H1 (cell line): Measurements from ENCODE around the gene CRYBA4. TPM values are rescaled to one million over a fixed set of nuclear protein-coding genes. Genes with fewer than 3 reads are reported as not detected.

Source experiments
- CTCF ChIA-PET: fragments of 300-600 bp; sonication (Branson Sonifier 250); formaldehyde crosslinking; loops from one replicate; lab custom pipeline; 2021; ENCODE audit not compliant: partially characterized antibody; lab: Charles Lee
- POLR2A ChIA-PET: fragments of 300-600 bp; sonication (Branson Sonifier 250); formaldehyde crosslinking; loops from one replicate; lab custom pipeline; 2021; ENCODE audit warnings: inconsistent platforms; ENCODE audit not compliant: partially characterized antibody; lab: Charles Lee
- DNase-seq, 2 experiments: peaks; one replicate each; pipeline versions ENCODE4 v3.0.0 to v3.0.0-alpha.2; 2010 to 2022; ENCODE audit warnings: low spot score in 2 of 2, low read depth in 1 of 2, mixed read lengths in 1 of 2
- FAIRE-seq: peaks from 2 replicates; lab custom pipeline; 2011; peaks lifted over from hg19 to GRCh38; lab: Jason Lieb, UNC
- H2AFZ ChIP-seq: 2 replicates; pipeline ENCODE4 v1.8.1; 2012; ENCODE audit warnings: low read length, inconsistent platforms
- H2AK5ac ChIP-seq: 2 replicates; pipeline ENCODE4 v1.6.1; 2013; ENCODE audit warnings: low read depth, low read length
- H2BK120ac ChIP-seq: replicated peaks from 2 replicates; pipeline ENCODE3; 2013; ENCODE audit warnings: low read depth, low read length, inconsistent platforms
- H2BK12ac ChIP-seq: 2 replicates; pipeline ENCODE4 v1.6.1; 2013; ENCODE audit warnings: low read depth, low read length
- H2BK15ac ChIP-seq: 2 replicates; pipeline ENCODE4 v1.6.1; 2013; ENCODE audit warnings: low read length
- H2BK20ac ChIP-seq: 2 replicates; pipeline ENCODE4 v1.6.1; 2013; ENCODE audit warnings: low read length
- H2BK5ac ChIP-seq: 2 replicates; pipeline ENCODE4 v1.6.1; 2013; ENCODE audit warnings: low read depth, low read length
- H3K14ac ChIP-seq: 2 replicates; pipeline ENCODE4 v1.6.1; 2013; ENCODE audit warnings: inconsistent platforms; ENCODE audit not compliant: insufficient read length
- H3K18ac ChIP-seq: 2 replicates; pipeline ENCODE4 v1.6.1; 2013; ENCODE audit warnings: low read length; ENCODE audit errors: extremely low read depth
- H3K23ac ChIP-seq: 2 replicates; pipeline ENCODE4 v1.6.1; 2013; ENCODE audit warnings: inconsistent platforms; ENCODE audit not compliant: insufficient read length
- H3K23me2 ChIP-seq: 2 replicates; pipeline ENCODE4 v1.6.1; 2013; ENCODE audit warnings: low read depth, low read length
- H3K27ac ChIP-seq: 2 replicates; pipeline ENCODE4 v1.6.1; 2011; ENCODE audit warnings: low read depth, low read length, inconsistent platforms
- H3K27me3 ChIP-seq, 4 experiments: replicated peaks in 1 of 4; 1 replicate in 1 of 4; 2 replicates in 3 of 4; pipeline versions ENCODE4 v1.6.1 to v1.8.1; 2011 to 2013; ENCODE audit warnings: low read length in 3 of 4, mild to moderate bottlenecking in 3 of 4, inconsistent platforms in 2 of 4, mixed read lengths in 2 of 4, moderate library complexity in 1 of 4; ENCODE audit not compliant: control insufficient read depth in 3 of 4, insufficient read depth in 3 of 4; ENCODE audit errors: extremely low read depth in 1 of 4
- H3K36me3 ChIP-seq, 4 experiments: 2 replicates each; pipeline versions ENCODE4 v1.6.1 to v1.8.1; 2011 to 2013; ENCODE audit warnings: mild to moderate bottlenecking in 4 of 4, low read length in 3 of 4, moderate library complexity in 2 of 4, control low read depth in 1 of 4, inconsistent platforms in 1 of 4; ENCODE audit not compliant: insufficient read depth in 4 of 4, control insufficient read depth in 2 of 4
- H3K4ac ChIP-seq: replicated peaks from 2 replicates; pipeline ENCODE3; 2013; ENCODE audit warnings: low read length, low read depth, mixed read lengths, inconsistent platforms; ENCODE audit not compliant: insufficient read length
- H3K4me1 ChIP-seq, 4 experiments: replicated peaks in 1 of 4; 1 replicate in 1 of 4; 2 replicates in 3 of 4; pipeline versions ENCODE4 v1.6.1 to v1.8.1; 2011 to 2013; ENCODE audit warnings: low read length in 3 of 4, inconsistent platforms in 2 of 4, mixed read lengths in 1 of 4; ENCODE audit not compliant: insufficient read depth in 4 of 4, control insufficient read depth in 3 of 4
- H3K4me2 ChIP-seq, 2 experiments: 2 replicates each; pipeline versions ENCODE4 v1.6.1 to v1.8.1; 2011 to 2013; ENCODE audit warnings: low read depth in 2 of 2, low read length in 2 of 2, control low read depth in 1 of 2, inconsistent platforms in 1 of 2, mild to moderate bottlenecking in 1 of 2; ENCODE audit not compliant: insufficient read depth in 1 of 2
- H3K4me3 ChIP-seq, 4 experiments: fragments of 200-600, 300-600 bp in 1 of 4; sonication (generic), shearing (Covaris generic), sonication (Bioruptor Twin) in 1 of 4; 2 replicates each; pipeline versions ENCODE4 v1.5.1 to v1.8.1; 2011 to 2016; ENCODE audit warnings: low read length in 4 of 4, low read depth in 3 of 4, control low read depth in 2 of 4, inconsistent platforms in 2 of 4, mild to moderate bottlenecking in 2 of 4, mixed read lengths in 1 of 4, moderate library complexity in 1 of 4; ENCODE audit not compliant: insufficient read depth in 2 of 4; ENCODE audit errors: extremely low read depth in 1 of 4
- H3K56ac ChIP-seq: replicated peaks from 2 replicates; pipeline ENCODE3; 2013; ENCODE audit warnings: low read depth, mild to moderate bottlenecking, mixed read lengths, low read length, inconsistent platforms; ENCODE audit not compliant: insufficient read length
- H3K79me1 ChIP-seq: 2 replicates; pipeline ENCODE4 v1.6.1; 2013; ENCODE audit warnings: low read depth, low read length, control low read depth
- H3K79me2 ChIP-seq, 2 experiments: 2 replicates each; pipeline versions ENCODE4 v1.6.1 to v1.8.1; 2012 to 2013; ENCODE audit warnings: low read length in 2 of 2, mild to moderate bottlenecking in 2 of 2, inconsistent platforms in 1 of 2; ENCODE audit not compliant: insufficient read depth in 2 of 2, control insufficient read depth in 1 of 2
- H3K9ac ChIP-seq, 4 experiments: replicated peaks in 1 of 4; 1 replicate in 1 of 4; 2 replicates in 3 of 4; pipeline versions ENCODE4 v1.6.1 to v1.8.1; 2011 to 2013; ENCODE audit warnings: low read depth in 3 of 4, low read length in 3 of 4, control low read depth in 2 of 4, mild to moderate bottlenecking in 2 of 4, moderate library complexity in 2 of 4, inconsistent platforms in 1 of 4; ENCODE audit errors: extremely low read depth in 1 of 4
- H3K9me3 ChIP-seq, 2 experiments: 2 replicates each; pipeline versions ENCODE4 v1.6.1 to v1.8.1; 2012 to 2013; ENCODE audit warnings: mild to moderate bottlenecking in 2 of 2, moderate library complexity in 2 of 2, control low read depth in 1 of 2, inconsistent platforms in 1 of 2, low read depth in 1 of 2, low read length in 1 of 2, mixed read lengths in 1 of 2; ENCODE audit not compliant: insufficient read depth in 2 of 2
- H4K20me1 ChIP-seq, 2 experiments: replicated peaks in 1 of 2; 2 replicates each; pipeline versions ENCODE3 to v1.8.1; 2011 to 2013; ENCODE audit warnings: inconsistent platforms in 2 of 2, low read length in 2 of 2, mild to moderate bottlenecking in 1 of 2; ENCODE audit not compliant: insufficient read depth in 2 of 2, control insufficient read depth in 1 of 2
- H4K5ac ChIP-seq: 2 replicates; pipeline ENCODE4 v1.6.1; 2013; ENCODE audit warnings: low read length, low read depth, mixed read lengths, inconsistent platforms; ENCODE audit not compliant: insufficient read length
- H4K8ac ChIP-seq: 2 replicates; pipeline ENCODE4 v1.8.0; 2013; ENCODE audit warnings: mild to moderate bottlenecking, moderate library complexity, low read length, inconsistent platforms; ENCODE audit not compliant: insufficient read depth; ENCODE audit errors: extremely low read depth
- H4K91ac ChIP-seq: replicated peaks from 2 replicates; pipeline ENCODE3; 2013; ENCODE audit warnings: low read length, mixed read lengths, inconsistent platforms; ENCODE audit not compliant: insufficient read length
- GTF2F1 ChIP-seq: IDR thresholded peaks from 2 replicates; pipeline ENCODE4 v1.6.1; 2012; ENCODE audit warnings: low read depth, low read length, improper control_type of control experiment, borderline replicate concordance
- WGBS, 2 experiments: shearing (Covaris generic) in 1 of 2; methylation state at CpG; one replicate each; pipeline versions ENCODE4 v1.1.6 to v1.1.7; 2013 to 2015; ENCODE audit warnings: low lambda C conversion rate in 2 of 2, mixed read lengths in 2 of 2, inconsistent platforms in 1 of 2, low coverage in 1 of 2, missing lambda C conversion rate in 1 of 2; ENCODE audit not compliant: insufficient replicate concordance in 2 of 2, insufficient coverage in 1 of 2, insufficient read length in 1 of 2; ENCODE audit errors: extremely low coverage in 1 of 2, missing lambda C conversion rate in 1 of 2; 5-methylcytosine and 5-hydroxymethylcytosine counted together
- polyA plus RNA-seq, 7 experiments: library from polyadenylated mRNA; depleted of rRNA in 3 of 7; stranded (reverse) in 5 of 7; unstranded in 2 of 7; fragments of >200 nt in 5 of 7; fragments of 200-250 nt in 2 of 7; gene quantifications; 1 replicate in 5 of 7; 2 replicates in 1 of 7; 4 replicates in 1 of 7; pipeline versions ENCODE4 v1.2.1 to v1.2.3, GENCODE V29; 2011 to 2013; ENCODE audit warnings: missing spikeins in 2 of 7, mixed read lengths in 2 of 7
- total RNA-seq: library from RNA; stranded (reverse); fragmentation: NEBNext Ultra II Directional; extraction: Animal tissue kit (Norgen Biotek cat#: 25700); gene quantifications from 2 replicates; pipeline ENCODE4 v1.2.1, GENCODE V29; 2021

Gene CRYBA4
- total and polyA plus RNA-seq, 2 of the 8 experiments (the other 6 are each of a cell fraction or from before 2014, with no cell fraction given): 0.67 to 3.1 TPM

- H4K91ac ChIP-seq: no peak overlapping the region
- WGBS, 2 experiments: 88 to 100% methylated on average over 1 to 2 of the region's 2 CpGs
- CTCF ChIA-PET: interaction anchor here (0.8 to 1.0 kb wide), 3 partner anchors 13 to 26 kb away, joined by 4 to 5 read pairs (median 4); no protein-coding TSS in a partner anchor
- no peak for TF ChIP-seq GTF2F1
Measured at GRCh38 chr22:26609287-26609686, 12.5 kb upstream of the CRYBA4 start.

More at GRCh38 chr22:26609287-26609686, 12.5 kb upstream of the CRYBA4 start:
- H2BK12ac ChIP-seq: peak overlapping the region; percentile 78
- DNase-seq (no peak), FAIRE-seq (no peak)
- H3K56ac ChIP-seq: no peak overlapping the region
- H3K27me3 ChIP-seq: peaks cover 5 to 20% (median 17%) of the 10 kb centered on the region in 4 experiments
- no peak overlapping the region for H3K4ac ChIP-seq
- no peak overlapping the region for H3K4me2 ChIP-seq
- H4K20me1 ChIP-seq: no peaks in the 10 kb centered on the region
- H2BK20ac ChIP-seq: peak overlapping the region; percentile 91; the same call in 1 of the 2 replicates
- no peaks in the 10 kb centered on the region for H3K9me3 ChIP-seq
- no peaks in the 10 kb centered on the region for H3K79me2 ChIP-seq
- no peak overlapping the region for H2BK120ac ChIP-seq
- H3K4me3 ChIP-seq: no peak overlapping the region
- no peak overlapping the region; the same call in 1 of the 2 replicates for H2AK5ac ChIP-seq
- peaks cover 8 to 18% (median 12%) of the 10 kb centered on the region in 4 experiments for H3K4me1 ChIP-seq
- POLR2A ChIA-PET: interaction anchor here (0.5 kb wide), 1 partner anchor 243 kb away, joined by 3 read pairs; no protein-coding TSS in a partner anchor
- H3K27ac ChIP-seq: no peak overlapping the region
- no peaks in the 10 kb centered on the region for H3K36me3 ChIP-seq
- no peak overlapping the region; the same call in 1 of the 2 replicates for H3K18ac ChIP-seq
- H2BK5ac ChIP-seq: peak overlapping the region; percentile 21; the same call in 1 of the 2 replicates
- peak overlapping the region; percentile 14; the same call in 1 of the 2 replicates for H2BK15ac ChIP-seq
- H3K79me1 ChIP-seq: no peaks in the 10 kb centered on the region; the same call in 1 of the 2 replicates
- no peak overlapping the region for H4K5ac ChIP-seq
- no peak overlapping the region for H4K8ac ChIP-seq
- no peak overlapping the region for H3K14ac ChIP-seq
- no peak overlapping the region for H3K23ac ChIP-seq
- H3K9ac ChIP-seq: no peak overlapping the region
- H2AFZ ChIP-seq: no peak overlapping the region
- H3K23me2 ChIP-seq: peaks cover 5% of the 10 kb centered on the region; the same call in 1 of the 2 replicates
